Cardiac fibroblast (primary cell): ENCODE measurements around the gene EDC3.
"Not testable (repeated sequence)": the region's sequence is repeated elsewhere in the genome, so short reads cannot be mapped to it uniquely, and the experiment has no call there.

Source experiments
- DNase-seq, 2 donors: peaks; one replicate each; pipeline versions ENCODE4 v3.0.0 to v3.0.0-alpha.2; 2010; ENCODE audit warnings: low read depth in 2 of 2
- H3K4me3 ChIP-seq, 2 donors: replicated peaks in 1 of 2; 1 replicate in 1 of 2; 2 replicates in 1 of 2; pipeline ENCODE4 v1.5.1; 2011; ENCODE audit warnings: low read depth in 2 of 2, low read length in 2 of 2, mild to moderate bottlenecking in 2 of 2, moderate library complexity in 1 of 2
- CTCF ChIP-seq: IDR thresholded peaks from one replicate; pipeline ENCODE4 v1.5.1; 2011; ENCODE audit warnings: low read depth, mild to moderate bottlenecking, low read length, inconsistent platforms

Gene EDC3

GRCh38 chr15:74630284-74631086 is 65.3 kb downstream of the EDC3 start:
- DNase-seq: peak in 1 of 2 donors; percentile 20

GRCh38 chr15:74629696-74630095 is 66.1 kb downstream of the EDC3 start:
- H3K4me3 ChIP-seq, DNase-seq: not testable (repeated sequence)

More at GRCh38 chr15:74630284-74631086, 65.3 kb downstream of the EDC3 start:
- no peak for TF ChIP-seq CTCF
- H3K4me3 ChIP-seq: no peak overlapping the region

GRCh38 chr15:74628949-74629348 is 66.9 kb downstream of the EDC3 start:
- no peak for TF ChIP-seq CTCF
- no peak for DNase-seq
- no peak overlapping the region for H3K4me3 ChIP-seq

GRCh38 chr15:74628199-74628598 is 67.6 kb downstream of the EDC3 start:
- no peak for TF ChIP-seq CTCF
- DNase-seq: no peak
- H3K4me3 ChIP-seq: no peak overlapping the region

GRCh38 chr15:74627766-74628165 is 68.1 kb downstream of the EDC3 start:
- H3K4me3 ChIP-seq: no peak overlapping the region
- no peak for DNase-seq
- no peak for TF ChIP-seq CTCF

- H3K4me3 ChIP-seq: no peak overlapping the region
- no peak for DNase-seq
- no peak for TF ChIP-seq CTCF
Measured at GRCh38 chr15:74626752-74627692, 68.8 kb downstream of the EDC3 start.

- no peak for DNase-seq
- no peak overlapping the region for H3K4me3 ChIP-seq
- TF ChIP-seq CTCF: no peak
Measured at GRCh38 chr15:74626336-74626735, 69.5 kb downstream of the EDC3 start.
